Body of pancreas (tissue), 4 donors: ENCODE measurements around the gene CYP11A1.

Source experiments
- CTCF ChIP-seq, 7 experiments: fragments of 450-650 bp in 4 of 7; fragments of 200-600 bp in 3 of 7; sonication (generic) in 3 of 7; IDR thresholded peaks; one replicate each; pipeline ENCODE4 v1.5.1; 2016 to 2019; ENCODE audit warnings: antibody characterized with exemption in 7 of 7
- POLR2A ChIP-seq, 3 donors: fragments of 450-650 bp; IDR thresholded peaks; one replicate each; pipeline ENCODE4 v1.6.1; 2016; ENCODE audit warnings: antibody characterized with exemption in 3 of 3, mild to moderate bottlenecking in 2 of 3

DNA sequence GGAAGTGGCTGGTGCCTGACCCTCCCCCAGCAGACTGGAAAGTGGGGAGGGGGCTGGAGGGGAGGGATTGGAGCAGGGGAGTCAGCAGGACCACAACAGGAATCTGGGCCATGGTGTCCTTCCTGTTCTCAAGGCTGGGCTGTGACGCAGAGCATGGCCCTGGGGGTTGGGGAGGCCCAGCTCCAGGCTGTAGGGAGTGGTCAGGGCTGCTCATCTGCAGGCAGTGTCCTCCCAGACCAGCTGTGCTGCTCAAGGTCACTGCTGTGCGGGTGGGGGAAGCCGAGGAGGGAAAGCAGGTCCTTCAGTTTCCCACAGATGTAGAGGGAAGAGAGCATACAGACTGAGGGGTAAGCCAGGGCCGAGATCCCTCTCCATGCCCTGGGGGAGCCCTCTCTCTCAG is 40.7 kb downstream of the CYP11A1 start:
- TF ChIP-seq CTCF (IDR thresholded peaks at IDR 0.05) (no peak), POLR2A (IDR thresholded peaks at IDR 0.05) (no peak)
